ENCODE data around the gene RASSF10. TPM values are rescaled to one million over a fixed set of nuclear protein-coding genes. Genes with fewer than 3 reads are reported as not detected.

Gene RASSF10
- polyA plus RNA-seq, 4 donors: 1.4 to 3.2 TPM; not detected in 2

- Histone ChIP-seq H3K36me3 (ENCODE audit: control insufficient read depth in 3 of 3, insufficient read depth in 2 of 3, low read depth in 1 of 3, low read length in 3 of 3) (no peaks in the 10 kb centered on the region), H3K27me3 (ENCODE audit: control insufficient read depth in 3 of 3, insufficient read depth in 3 of 3, low read length in 3 of 3) (no peaks in the 10 kb centered on the region), H3K4me1 (ENCODE audit: control insufficient read depth in 3 of 3, insufficient read depth in 2 of 3, low read depth in 1 of 3, low read length in 2 of 3) (peaks cover 0 to 2% (median 0%) of the 10 kb centered on the region in 3 donors), H3K4me3 (ENCODE audit: low read depth in 1 of 3, low read length in 3 of 3) (no peak overlapping the region), H3K9me3 (ENCODE audit: control insufficient read depth in 2 of 2, insufficient read depth in 1 of 2, low read depth in 1 of 2, low read length in 1 of 2) (no peaks in the 10 kb centered on the region), H3K27ac (ENCODE audit: low read depth in 1 of 3, low read length in 2 of 3) (no peak overlapping the region)
- 16 to 55% (median 37%) methylated on average over 1 of the region's 1 CpG for WGBS, 3 donors
- DNase-seq (peak in 1 of 2 donors; percentile 15), FAIRE-seq (no peak)
These were observed 11.9 kb upstream of the RASSF10 start for GRCh38 chr11:12997168-12997567.

GRCh38 chr11:12998336-12998735 lies 10.8 kb upstream of the RASSF10 start:
- Histone ChIP-seq H3K27me3 (ENCODE audit: control insufficient read depth in 3 of 3, insufficient read depth in 3 of 3, low read length in 3 of 3) (no peaks in the 10 kb centered on the region), H3K4me3 (ENCODE audit: low read depth in 1 of 3, low read length in 3 of 3) (no peak overlapping the region), H3K4me1 (ENCODE audit: control insufficient read depth in 3 of 3, insufficient read depth in 2 of 3, low read depth in 1 of 3, low read length in 2 of 3) (peaks cover 0 to 2% (median 0%) of the 10 kb centered on the region in 3 donors), H3K9me3 (ENCODE audit: control insufficient read depth in 2 of 2, insufficient read depth in 1 of 2, low read depth in 1 of 2, low read length in 1 of 2) (no peaks in the 10 kb centered on the region), H3K27ac (ENCODE audit: low read depth in 1 of 3, low read length in 2 of 3) (no peak overlapping the region), H3K36me3 (ENCODE audit: control insufficient read depth in 3 of 3, insufficient read depth in 2 of 3, low read depth in 1 of 3, low read length in 3 of 3) (no peaks in the 10 kb centered on the region)
- FAIRE-seq: no peak
- 90 to 94% (median 92%) methylated on average over 5 of the region's 5 CpGs for WGBS, 3 donors
- DNase-seq: no peak

- Histone ChIP-seq H3K4me3 (ENCODE audit: low read depth in 1 of 3, low read length in 3 of 3) (no peak overlapping the region), H3K9me3 (ENCODE audit: control insufficient read depth in 2 of 2, insufficient read depth in 1 of 2, low read depth in 1 of 2, low read length in 1 of 2) (no peaks in the 10 kb centered on the region), H3K27ac (ENCODE audit: low read depth in 1 of 3, low read length in 2 of 3) (no peak overlapping the region), H3K36me3 (ENCODE audit: control insufficient read depth in 3 of 3, insufficient read depth in 2 of 3, low read depth in 1 of 3, low read length in 3 of 3) (no peaks in the 10 kb centered on the region), H3K27me3 (ENCODE audit: control insufficient read depth in 3 of 3, insufficient read depth in 3 of 3, low read length in 3 of 3) (no peaks in the 10 kb centered on the region), H3K4me1 (ENCODE audit: control insufficient read depth in 3 of 3, insufficient read depth in 2 of 3, low read depth in 1 of 3, low read length in 2 of 3) (peaks cover 0 to 2% (median 0%) of the 10 kb centered on the region in 3 donors)
- 87 to 97% (median 92%) methylated on average over 7 of the region's 7 CpGs for WGBS, 3 donors
- DNase-seq (no peak), FAIRE-seq (no peak)
These were observed 9.5 kb upstream of the RASSF10 start for GRCh38 chr11:12999597-12999996.

GRCh38 chr11:13000116-13000515 lies 9.0 kb upstream of the RASSF10 start:
- Histone ChIP-seq H3K36me3 (ENCODE audit: control insufficient read depth in 3 of 3, insufficient read depth in 2 of 3, low read depth in 1 of 3, low read length in 3 of 3) (no peaks in the 10 kb centered on the region), H3K27ac (ENCODE audit: low read depth in 1 of 3, low read length in 2 of 3) (no peak overlapping the region), H3K4me3 (ENCODE audit: low read depth in 1 of 3, low read length in 3 of 3) (no peak overlapping the region), H3K4me1 (ENCODE audit: control insufficient read depth in 3 of 3, insufficient read depth in 2 of 3, low read depth in 1 of 3, low read length in 2 of 3) (peaks cover 0 to 2% (median 0%) of the 10 kb centered on the region in 3 donors), H3K27me3 (ENCODE audit: control insufficient read depth in 3 of 3, insufficient read depth in 3 of 3, low read length in 3 of 3) (no peaks in the 10 kb centered on the region), H3K9me3 (ENCODE audit: control insufficient read depth in 2 of 2, insufficient read depth in 1 of 2, low read depth in 1 of 2, low read length in 1 of 2) (no peaks in the 10 kb centered on the region)
- 89 to 95% (median 94%) methylated on average over 3 of the region's 3 CpGs for WGBS, 3 donors
- FAIRE-seq: no peak
- DNase-seq: no peak

- WGBS, 3 donors: 65 to 67% (median 67%) methylated on average over 5 of the region's 5 CpGs
- DNase-seq (no peak), FAIRE-seq (no peak)
- Histone ChIP-seq H3K27me3 (ENCODE audit: control insufficient read depth in 3 of 3, insufficient read depth in 3 of 3, low read length in 3 of 3) (no peaks in the 10 kb centered on the region), H3K4me1 (ENCODE audit: control insufficient read depth in 3 of 3, insufficient read depth in 2 of 3, low read depth in 1 of 3, low read length in 2 of 3) (peaks cover 0 to 2% (median 0%) of the 10 kb centered on the region in 3 donors), H3K27ac (ENCODE audit: low read depth in 1 of 3, low read length in 2 of 3) (no peak overlapping the region), H3K36me3 (ENCODE audit: control insufficient read depth in 3 of 3, insufficient read depth in 2 of 3, low read depth in 1 of 3, low read length in 3 of 3) (no peaks in the 10 kb centered on the region), H3K4me3 (ENCODE audit: low read depth in 1 of 3, low read length in 3 of 3) (no peak overlapping the region), H3K9me3 (ENCODE audit: control insufficient read depth in 2 of 2, insufficient read depth in 1 of 2, low read depth in 1 of 2, low read length in 1 of 2) (no peaks in the 10 kb centered on the region)
These were observed 8.4 kb upstream of the RASSF10 start for GRCh38 chr11:13000721-13001120.

- Histone ChIP-seq H3K4me3 (ENCODE audit: low read depth in 1 of 3, low read length in 3 of 3) (no peak overlapping the region), H3K9me3 (ENCODE audit: control insufficient read depth in 2 of 2, insufficient read depth in 1 of 2, low read depth in 1 of 2, low read length in 1 of 2) (peaks cover 0 to 4% of the 10 kb centered on the region in 2 donors), H3K4me1 (ENCODE audit: control insufficient read depth in 3 of 3, insufficient read depth in 2 of 3, low read depth in 1 of 3, low read length in 2 of 3) (peaks cover 3 to 20% (median 4%) of the 10 kb centered on the region in 3 donors), H3K36me3 (ENCODE audit: control insufficient read depth in 3 of 3, insufficient read depth in 2 of 3, low read depth in 1 of 3, low read length in 3 of 3) (no peaks in the 10 kb centered on the region), H3K27ac (ENCODE audit: low read depth in 1 of 3, low read length in 2 of 3) (no peak overlapping the region), H3K27me3 (ENCODE audit: control insufficient read depth in 3 of 3, insufficient read depth in 3 of 3, low read length in 3 of 3) (peaks cover 0 to 6% (median 3%) of the 10 kb centered on the region in 3 donors)
- 74 to 88% (median 81%) methylated on average over 4 of the region's 4 CpGs for WGBS, 3 donors
- FAIRE-seq (no peak), DNase-seq (no peak)
These were observed 5.2 kb upstream of the RASSF10 start for GRCh38 chr11:13003736-13004493.

- Histone ChIP-seq H3K4me3 (ENCODE audit: low read depth in 1 of 3, low read length in 3 of 3) (no peak overlapping the region), H3K36me3 (ENCODE audit: control insufficient read depth in 3 of 3, insufficient read depth in 2 of 3, low read depth in 1 of 3, low read length in 3 of 3) (no peaks in the 10 kb centered on the region), H3K27ac (ENCODE audit: low read depth in 1 of 3, low read length in 2 of 3) (peak overlapping the region in 1 of 3 donors; percentile 59), H3K4me1 (ENCODE audit: control insufficient read depth in 3 of 3, insufficient read depth in 2 of 3, low read depth in 1 of 3, low read length in 2 of 3) (peaks cover 5 to 29% (median 16%) of the 10 kb centered on the region in 3 donors), H3K27me3 (ENCODE audit: control insufficient read depth in 3 of 3, insufficient read depth in 3 of 3, low read length in 3 of 3) (peaks cover 9 to 19% (median 15%) of the 10 kb centered on the region in 3 donors), H3K9me3 (ENCODE audit: control insufficient read depth in 2 of 2, insufficient read depth in 1 of 2, low read depth in 1 of 2, low read length in 1 of 2) (peaks cover 0 to 4% of the 10 kb centered on the region in 2 donors)
- peak; percentile 60 to 76 for DNase-seq
- 14 to 64% (median 39%) methylated on average over 4 of the region's 4 CpGs for WGBS, 3 donors
- FAIRE-seq: no peak
These were observed 1.7 kb upstream of the RASSF10 start for GRCh38 chr11:13007182-13008060.

GRCh38 chr11:13008061-13008435 lies 1.1 kb upstream of the RASSF10 start:
- FAIRE-seq (no peak), DNase-seq (peak; percentile 67 to 76)
- H3K27ac ChIP-seq (ENCODE audit: low read depth in 1 of 3, low read length in 2 of 3): peak overlapping the region in 1 of 3 donors; percentile 59
- peaks cover 9 to 21% (median 16%) of the 10 kb centered on the region in 3 donors for H3K27me3 ChIP-seq (ENCODE audit: control insufficient read depth in 3 of 3, insufficient read depth in 3 of 3, low read length in 3 of 3)
- H3K4me3 ChIP-seq (ENCODE audit: low read depth in 1 of 3, low read length in 3 of 3): peak overlapping the region in 1 of 3 donors; percentile 58
- H3K9me3 ChIP-seq (ENCODE audit: control insufficient read depth in 2 of 2, insufficient read depth in 1 of 2, low read depth in 1 of 2, low read length in 1 of 2): peaks cover 0 to 4% of the 10 kb centered on the region in 2 donors
- H3K36me3 ChIP-seq (ENCODE audit: control insufficient read depth in 3 of 3, insufficient read depth in 2 of 3, low read depth in 1 of 3, low read length in 3 of 3): no peaks in the 10 kb centered on the region
- H3K4me1 ChIP-seq (ENCODE audit: control insufficient read depth in 3 of 3, insufficient read depth in 2 of 3, low read depth in 1 of 3, low read length in 2 of 3): peaks cover 5 to 35% (median 19%) of the 10 kb centered on the region in 3 donors
- WGBS, 3 donors: 13 to 58% (median 33%) methylated on average over 2 of the region's 2 CpGs

Data from small intestine (tissue), 7 donors.